IPS-20b (cell line): ENCODE data around the gene EGFR.

ENCODE experiments used
- H3K27ac ChIP-seq: one replicate; pipeline ENCODE4 v1.5.1; 2013; ENCODE audit warnings: low read length
- H3K27me3 ChIP-seq: 2 replicates; pipeline ENCODE4 v1.6.1; 2013; ENCODE audit warnings: mild to moderate bottlenecking, low read length, inconsistent platforms; ENCODE audit not compliant: insufficient read depth
- H3K36me3 ChIP-seq: 2 replicates; pipeline ENCODE4 v1.6.1; 2013; ENCODE audit warnings: low read depth, mild to moderate bottlenecking, inconsistent platforms, low read length, moderate library complexity; ENCODE audit not compliant: insufficient read depth
- H3K4me1 ChIP-seq: 2 replicates; pipeline ENCODE4 v1.6.1; 2013; ENCODE audit warnings: mild to moderate bottlenecking, control low read depth, inconsistent platforms, low read length, moderate library complexity; ENCODE audit not compliant: insufficient read depth
- H3K4me3 ChIP-seq: 2 replicates; pipeline ENCODE4 v1.5.1; 2013; ENCODE audit warnings: mild to moderate bottlenecking, low read length, inconsistent platforms
- H3K9ac ChIP-seq: 2 replicates; pipeline ENCODE4 v1.6.1; 2013; ENCODE audit warnings: low read depth, mild to moderate bottlenecking, inconsistent platforms, low read length, moderate library complexity
- H3K9me3 ChIP-seq: 2 replicates; pipeline ENCODE4 v1.6.1; 2013; ENCODE audit warnings: mild to moderate bottlenecking, low read depth, low read length, inconsistent platforms; ENCODE audit not compliant: insufficient read depth

EGFR gene

GRCh38 chr7:55016746-55017090 lies 2.1 kb upstream of the EGFR start:
- no peaks in the 10 kb centered on the region for H3K9me3 ChIP-seq
- no peaks in the 10 kb centered on the region for H3K36me3 ChIP-seq
- no peak overlapping the region for H3K27ac ChIP-seq
- H3K27me3 ChIP-seq, result peaks cover 66% of the 10 kb centered on the region
- no peak overlapping the region for H3K4me3 ChIP-seq
- H3K4me1 ChIP-seq, result no peaks in the 10 kb centered on the region
- H3K9ac ChIP-seq, result no peak overlapping the region

GRCh38 chr7:55017841-55018240 lies 976 bp upstream of the EGFR start:
- Histone ChIP-seq H3K36me3 (no peaks in the 10 kb centered on the region), H3K9me3 (no peaks in the 10 kb centered on the region), H3K4me1 (no peaks in the 10 kb centered on the region), H3K4me3 (peak overlapping the region; percentile 68; the same call in 1 of the 2 replicates), H3K9ac (no peak overlapping the region), H3K27ac (no peak overlapping the region), H3K27me3 (peaks cover 77% of the 10 kb centered on the region)

- Histone ChIP-seq H3K4me1 (no peaks in the 10 kb centered on the region), H3K27me3 (peaks cover 79% of the 10 kb centered on the region), H3K36me3 (no peaks in the 10 kb centered on the region), H3K4me3 (peak overlapping the region; percentile 68; the same call in 1 of the 2 replicates), H3K27ac (no peak overlapping the region), H3K9me3 (no peaks in the 10 kb centered on the region), H3K9ac (no peak overlapping the region)
Measured at GRCh38 chr7:55019191-55019690, 424 bp downstream of the EGFR start.

GRCh38 chr7:55019691-55020465 lies 1.1 kb downstream of the EGFR start:
- no peaks in the 10 kb centered on the region for H3K4me1 ChIP-seq
- H3K4me3 ChIP-seq, result peak overlapping the region; percentile 68; the same call in 1 of the 2 replicates
- no peak overlapping the region for H3K27ac ChIP-seq
- H3K36me3 ChIP-seq, result no peaks in the 10 kb centered on the region
- H3K9me3 ChIP-seq, result no peaks in the 10 kb centered on the region
- peaks cover 79% of the 10 kb centered on the region for H3K27me3 ChIP-seq
- no peak overlapping the region for H3K9ac ChIP-seq

- H3K9me3 ChIP-seq, result no peaks in the 10 kb centered on the region
- no peak overlapping the region for H3K27ac ChIP-seq
- peak overlapping the region; percentile 68; the same call in 1 of the 2 replicates for H3K4me3 ChIP-seq
- H3K9ac ChIP-seq, result no peak overlapping the region
- no peaks in the 10 kb centered on the region for H3K36me3 ChIP-seq
- H3K27me3 ChIP-seq, result peaks cover 73% of the 10 kb centered on the region
- H3K4me1 ChIP-seq, result no peaks in the 10 kb centered on the region
Measured at GRCh38 chr7:55020466-55020871, 1.7 kb downstream of the EGFR start.

GRCh38 chr7:55021053-55021452 lies 2.2 kb downstream of the EGFR start:
- no peaks in the 10 kb centered on the region for H3K4me1 ChIP-seq

GRCh38 chr7:55022002-55022985 lies 3.5 kb downstream of the EGFR start:
- H3K4me3 ChIP-seq, result no peak overlapping the region
- no peaks in the 10 kb centered on the region for H3K9me3 ChIP-seq
- no peak overlapping the region for H3K27ac ChIP-seq
- no peak overlapping the region for H3K9ac ChIP-seq
- no peaks in the 10 kb centered on the region for H3K4me1 ChIP-seq
- peaks cover 55% of the 10 kb centered on the region for H3K27me3 ChIP-seq
- H3K36me3 ChIP-seq, result no peaks in the 10 kb centered on the region

More at GRCh38 chr7:55021053-55021452, 2.2 kb downstream of the EGFR start:
- Histone ChIP-seq H3K9ac (no peak overlapping the region), H3K27ac (no peak overlapping the region), H3K9me3 (no peaks in the 10 kb centered on the region), H3K27me3 (peaks cover 67% of the 10 kb centered on the region), H3K36me3 (no peaks in the 10 kb centered on the region), H3K4me3 (no peak overlapping the region)

- Histone ChIP-seq H3K4me1 (no peaks in the 10 kb centered on the region), H3K27ac (no peak overlapping the region), H3K4me3 (no peak overlapping the region), H3K9ac (no peak overlapping the region), H3K9me3 (no peaks in the 10 kb centered on the region), H3K36me3 (no peaks in the 10 kb centered on the region), H3K27me3 (peaks cover 39% of the 10 kb centered on the region)
Measured at GRCh38 chr7:55023841-55024505, 5.2 kb downstream of the EGFR start.

- H3K27me3 ChIP-seq, result peaks cover 33% of the 10 kb centered on the region
- no peaks in the 10 kb centered on the region for H3K9me3 ChIP-seq
- no peak overlapping the region for H3K9ac ChIP-seq
- H3K27ac ChIP-seq, result no peak overlapping the region
- no peak overlapping the region for H3K4me3 ChIP-seq
- no peaks in the 10 kb centered on the region for H3K36me3 ChIP-seq
- H3K4me1 ChIP-seq, result no peaks in the 10 kb centered on the region
Measured at GRCh38 chr7:55024776-55025175, 6.0 kb downstream of the EGFR start.

GRCh38 chr7:55026086-55026790 lies 7.4 kb downstream of the EGFR start:
- peaks cover 18% of the 10 kb centered on the region for H3K27me3 ChIP-seq
- H3K4me3 ChIP-seq, result no peak overlapping the region
- H3K36me3 ChIP-seq, result no peaks in the 10 kb centered on the region
- H3K9me3 ChIP-seq, result no peaks in the 10 kb centered on the region
- no peak overlapping the region for H3K27ac ChIP-seq
- no peak overlapping the region for H3K9ac ChIP-seq
- H3K4me1 ChIP-seq, result no peaks in the 10 kb centered on the region
